Natural killer cell (primary cell): Measurements from ENCODE around the gene KRTAP13-1. TPM values are rescaled to one million over a fixed set of nuclear protein-coding genes. Genes with fewer than 3 reads are reported as not detected.

Experiments
- ATAC-seq, 3 donors: fragments of 150-1000 bp in 2 of 3; fragments of 200-7000 bp in 1 of 3; cut with Tn5 transposase; 1 replicate in 1 of 3; 2 replicates in 2 of 3; pipeline ENCODE4 v1.10.0; 2021; ENCODE audit warnings: mild to moderate bottlenecking in 2 of 3, moderate library complexity in 2 of 3
- DNase-seq, 2 donors: peaks; one replicate each; pipeline versions ENCODE4 v3.0.0 to v3.0.0-alpha.2; 2013 to 2021; ENCODE audit warnings: mixed read lengths in 1 of 2
- H3K27ac ChIP-seq: one replicate; pipeline ENCODE4 v1.5.1; 2013; ENCODE audit warnings: mild to moderate bottlenecking, low read length
- H3K27me3 ChIP-seq: one replicate; pipeline ENCODE4 v1.6.1; 2013; ENCODE audit warnings: low read length; ENCODE audit not compliant: control insufficient read depth, insufficient read depth
- H3K36me3 ChIP-seq: one replicate; pipeline ENCODE4 v1.6.1; 2013; ENCODE audit warnings: low read length; ENCODE audit not compliant: control insufficient read depth, insufficient read depth
- H3K4me1 ChIP-seq: one replicate; pipeline ENCODE4 v1.6.1; 2013; ENCODE audit warnings: low read length; ENCODE audit not compliant: control insufficient read depth, insufficient read depth
- H3K4me3 ChIP-seq: one replicate; pipeline ENCODE4 v1.5.1; 2013; ENCODE audit warnings: low read length
- H3K9me3 ChIP-seq: one replicate; pipeline ENCODE4 v1.6.1; 2013; ENCODE audit warnings: low read length; ENCODE audit not compliant: control insufficient read depth, insufficient read depth
- H3K27ac Mint-ChIP-seq, 2 donors: one replicate each; pipeline ENCODE4 v1.8.0; 2022; ENCODE audit warnings: mild to moderate bottlenecking in 2 of 2, mixed read lengths in 2 of 2, moderate library complexity in 1 of 2
- H3K27me3 Mint-ChIP-seq, 2 donors: one replicate each; pipeline ENCODE4 v1.8.0; 2022; ENCODE audit warnings: low read depth in 2 of 2, mixed read lengths in 2 of 2
- H3K36me3 Mint-ChIP-seq: one replicate; pipeline ENCODE4 v1.8.0; 2022; ENCODE audit warnings: mixed read lengths
- H3K4me1 Mint-ChIP-seq, 2 donors: one replicate each; pipeline ENCODE4 v1.8.0; 2022; ENCODE audit warnings: mixed read lengths in 2 of 2
- H3K4me3 Mint-ChIP-seq: one replicate; pipeline ENCODE4 v1.8.0; 2022; ENCODE audit warnings: mild to moderate bottlenecking, moderate library complexity, mixed read lengths
- H3K9me3 Mint-ChIP-seq, 2 donors: one replicate each; pipeline ENCODE4 v1.8.0; 2022; ENCODE audit warnings: mixed read lengths in 2 of 2
- WGBS: methylation state at CpG from one replicate; pipeline ENCODE4 v1.1.7; 2013; ENCODE audit warnings: missing lambda C conversion rate; ENCODE audit not compliant: insufficient coverage; 5-methylcytosine and 5-hydroxymethylcytosine counted together
- intact Hi-C: fragments of 100-400 bp; cut with micrococcal nuclease; formaldehyde crosslinking; loops from one replicate; pipeline ENCODE4 v1.14.2; 2022
- total RNA-seq, 4 donors: library from RNA; stranded (reverse); fragments of 120-200 nt in 1 of 4; gene quantifications; one replicate each; pipeline versions ENCODE4 v1.2.3 to v1.2.4, GENCODE V29; 2013 to 2022
- TF ChIP-seq, protein P1 (sequence below): fragments of 200-600 bp; IDR thresholded peaks from one replicate; pipeline ENCODE4 v1.8.0; 2022; ENCODE audit warnings: antibody characterized with exemption

The KRTAP13-1 gene
- total RNA-seq, 3 donors from 2014 or later (not counting 1 experiment from before 2014, with no cell fraction given), result not detected

DNA sequence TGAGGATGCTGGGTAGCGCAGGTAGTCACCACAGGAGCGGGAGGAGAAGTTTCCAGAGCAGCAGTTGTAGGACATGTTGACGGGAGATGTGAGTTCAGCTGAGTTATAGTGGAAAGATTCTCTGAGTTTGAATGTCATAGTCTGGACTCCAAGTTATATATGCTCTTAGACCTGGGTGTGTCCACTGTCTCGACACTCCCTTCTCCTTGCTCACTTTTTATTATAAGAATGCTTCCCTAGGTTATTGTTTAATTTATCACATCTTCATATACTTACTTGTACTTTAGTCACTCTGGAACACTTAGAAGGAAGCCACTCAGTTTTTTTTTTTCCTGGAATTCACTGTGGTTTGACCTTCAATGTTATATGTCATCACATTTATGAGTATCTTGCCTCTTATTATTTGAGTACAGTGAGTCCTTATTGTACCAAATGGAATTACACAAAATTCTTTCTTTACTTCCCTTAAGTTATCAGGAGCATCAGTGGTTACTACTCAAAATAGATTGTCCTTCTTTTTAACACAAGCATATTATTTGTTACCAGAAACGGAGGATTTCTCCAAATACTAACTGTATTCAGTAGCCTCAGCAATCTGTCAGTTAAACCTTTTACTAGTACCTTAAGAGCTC lies 23.6 kb upstream of the KRTAP13-1 start, which contains the start of gene KRTAP13-2:
Gene KRTAP13-2 (minus strand): TSS at position 133 of the 632 bp plus-strand sequence. CDS start 58 bp downstream, at position 75.
- Histone ChIP-seq H3K36me3 (no peaks in the 10 kb centered on the region), H3K27ac (no peak within 1 kb of the TSS), H3K4me3 (no peak within 1 kb of the TSS), H3K27me3 (no peaks in the 10 kb centered on the region), H3K4me1 (no peaks in the 10 kb centered on the region), H3K9me3 (no peaks in the 10 kb centered on the region)
- WGBS, result 87% methylated on average over 5 of the region's 5 CpGs
- no peak within 1 kb of the TSS for H3K27ac Mint-ChIP-seq
- no peaks in the 10 kb centered on the region for H3K4me1 Mint-ChIP-seq
- peaks cover 3 to 8% of the 10 kb centered on the region in 2 donors for H3K9me3 Mint-ChIP-seq
- H3K27me3 Mint-ChIP-seq, result no peaks in the 10 kb centered on the region
- ATAC-seq, result no peak
- H3K36me3 Mint-ChIP-seq, result no peaks in the 10 kb centered on the region
- intact Hi-C loops, result no loop called here
- no peak within 1 kb of the TSS for H3K4me3 Mint-ChIP-seq
- no peak for DNase-seq
- TF ChIP-seq, protein P1, sequence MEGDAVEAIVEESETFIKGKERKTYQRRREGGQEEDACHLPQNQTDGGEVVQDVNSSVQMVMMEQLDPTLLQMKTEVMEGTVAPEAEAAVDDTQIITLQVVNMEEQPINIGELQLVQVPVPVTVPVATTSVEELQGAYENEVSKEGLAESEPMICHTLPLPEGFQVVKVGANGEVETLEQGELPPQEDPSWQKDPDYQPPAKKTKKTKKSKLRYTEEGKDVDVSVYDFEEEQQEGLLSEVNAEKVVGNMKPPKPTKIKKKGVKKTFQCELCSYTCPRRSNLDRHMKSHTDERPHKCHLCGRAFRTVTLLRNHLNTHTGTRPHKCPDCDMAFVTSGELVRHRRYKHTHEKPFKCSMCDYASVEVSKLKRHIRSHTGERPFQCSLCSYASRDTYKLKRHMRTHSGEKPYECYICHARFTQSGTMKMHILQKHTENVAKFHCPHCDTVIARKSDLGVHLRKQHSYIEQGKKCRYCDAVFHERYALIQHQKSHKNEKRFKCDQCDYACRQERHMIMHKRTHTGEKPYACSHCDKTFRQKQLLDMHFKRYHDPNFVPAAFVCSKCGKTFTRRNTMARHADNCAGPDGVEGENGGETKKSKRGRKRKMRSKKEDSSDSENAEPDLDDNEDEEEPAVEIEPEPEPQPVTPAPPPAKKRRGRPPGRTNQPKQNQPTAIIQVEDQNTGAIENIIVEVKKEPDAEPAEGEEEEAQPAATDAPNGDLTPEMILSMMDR, result no peak

DNA sequence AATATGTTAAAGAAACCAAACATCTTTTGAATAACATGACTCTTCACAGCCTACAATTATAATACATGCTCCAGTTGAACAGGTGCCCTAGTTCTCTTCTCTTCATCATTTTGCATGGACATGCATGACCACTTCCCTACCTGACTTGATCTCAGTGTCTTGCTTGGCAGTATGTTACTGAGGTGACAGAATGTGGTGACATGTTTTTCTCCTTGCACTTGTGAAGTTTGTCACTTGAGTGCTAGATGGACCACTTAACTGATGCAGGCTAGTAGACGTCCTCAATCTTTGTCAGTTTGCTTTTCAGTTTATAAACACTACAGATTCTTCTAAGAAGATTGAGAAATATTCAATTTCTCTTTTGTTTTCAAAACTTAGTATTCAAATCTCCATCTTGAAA lies 13.6 kb upstream of the KRTAP13-1 start:
- H3K4me1 Mint-ChIP-seq, result no peaks in the 10 kb centered on the region
- no peak for ATAC-seq
- H3K27ac Mint-ChIP-seq, result no peak overlapping the region
- H3K9me3 ChIP-seq, result no peaks in the 10 kb centered on the region
- 67% methylated on average over 1 of the region's 1 CpG for WGBS
- peaks cover 9 to 17% of the 10 kb centered on the region in 2 donors for H3K9me3 Mint-ChIP-seq
- no peaks in the 10 kb centered on the region for H3K27me3 ChIP-seq
- H3K4me3 ChIP-seq, result no peak overlapping the region
- H3K4me3 Mint-ChIP-seq, result no peak overlapping the region
- intact Hi-C loops, result no loop called here
- TF ChIP-seq, protein P1, result no peak
- H3K36me3 ChIP-seq, result no peaks in the 10 kb centered on the region
- no peaks in the 10 kb centered on the region for H3K36me3 Mint-ChIP-seq
- no peaks in the 10 kb centered on the region for H3K4me1 ChIP-seq
- H3K27me3 Mint-ChIP-seq, result no peaks in the 10 kb centered on the region
- H3K27ac ChIP-seq, result no peak overlapping the region
- DNase-seq, result no peak

DNA sequence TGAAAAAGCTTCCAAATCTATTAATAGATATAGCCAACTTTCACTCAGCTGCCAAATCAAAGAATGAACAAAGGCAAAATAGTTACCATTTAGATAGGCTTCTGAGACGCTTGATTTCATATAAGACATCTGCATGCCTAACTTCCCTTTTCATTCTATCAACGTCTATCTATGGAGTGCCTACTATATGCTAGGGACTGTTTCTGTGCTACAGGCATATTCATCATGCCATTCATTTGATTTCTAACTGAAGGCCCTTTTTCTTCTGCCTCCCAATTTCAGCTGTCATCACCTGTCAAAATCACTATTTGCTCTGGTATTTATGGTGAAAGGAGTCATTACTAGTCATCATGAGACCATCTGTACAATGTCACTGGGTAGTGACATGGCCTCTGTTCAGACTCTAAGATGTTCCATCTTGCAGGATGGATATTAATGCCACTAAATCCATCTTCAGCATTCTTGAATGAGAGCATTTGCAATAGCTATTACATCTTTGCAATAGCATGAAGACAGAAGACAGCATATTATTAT lies 4.3 kb upstream of the KRTAP13-1 start:
- H3K27me3 ChIP-seq, result no peaks in the 10 kb centered on the region
- Mint-ChIP-seq H3K4me3 (no peak overlapping the region), H3K9me3 (peaks cover 8 to 10% of the 10 kb centered on the region in 2 donors), H3K27ac (no peak overlapping the region), H3K27me3 (no peaks in the 10 kb centered on the region), H3K36me3 (no peaks in the 10 kb centered on the region), H3K4me1 (no peaks in the 10 kb centered on the region)
- no peak for ATAC-seq
- peaks cover 7% of the 10 kb centered on the region for H3K9me3 ChIP-seq
- intact Hi-C loops, result no loop called here
- no peak overlapping the region for H3K4me3 ChIP-seq
- TF ChIP-seq, protein P1, result no peak
- H3K27ac ChIP-seq, result no peak overlapping the region
- no peaks in the 10 kb centered on the region for H3K36me3 ChIP-seq
- no peak for DNase-seq
- no peaks in the 10 kb centered on the region for H3K4me1 ChIP-seq
- 73% methylated on average over 2 of the region's 2 CpGs for WGBS
